SK-N-SH (cell line): Measurements from ENCODE around the gene MTFP1. TPM values are rescaled to one million over a fixed set of nuclear protein-coding genes. Genes with fewer than 3 reads are reported as not detected.

ENCODE experiments used
- CTCF ChIA-PET: fragments of 300-600, 350-600 bp; formaldehyde crosslinking; extraction: SDS; loops from one replicate; lab custom pipeline; 2021; lab: Yijun Ruan, JAX
- POLR2A ChIA-PET: fragments of 350-600 bp; sonication (Branson Sonifier 250); formaldehyde crosslinking; extraction: SDS; loops from one replicate; lab custom pipeline; 2020; ENCODE audit warnings: antibody characterized with exemption, inconsistent platforms; lab: Yijun Ruan, JAX
- DNase-seq: peaks from one replicate; pipeline ENCODE4 v3.0.0; 2012
- H2AFZ ChIP-seq: fragments of 200-600 bp; sonication (generic); 2 replicates; pipeline ENCODE4 v1.8.1; 2016; ENCODE audit warnings: antibody characterized with exemption, mild to moderate bottlenecking, low read depth
- H3F3A ChIP-seq: fragments of 200-600 bp; sonication (generic); replicated peaks from 2 replicates; pipeline ENCODE3; 2016; ENCODE audit warnings: antibody characterized with exemption, mild to moderate bottlenecking; ENCODE audit not compliant: insufficient read depth
- H3K27ac ChIP-seq, 2 experiments: fragments of 200-500 bp in 1 of 2; fragments of 200-600 bp in 1 of 2; sonication (Bioruptor generic) in 1 of 2; sonication (generic), shearing (Covaris generic) in 1 of 2; 2 replicates each; pipeline versions ENCODE4 v1.5.1 to v1.6.1; 2014 to 2016; ENCODE audit warnings: low read depth in 2 of 2, inconsistent platforms in 1 of 2, low read length in 1 of 2, mild to moderate bottlenecking in 1 of 2, mixed read lengths in 1 of 2
- H3K27me3 ChIP-seq: fragments of 200-600 bp; sonication (generic), shearing (Covaris generic); 2 replicates; pipeline ENCODE4 v1.6.1; 2016; ENCODE audit warnings: mixed run types; ENCODE audit not compliant: insufficient read depth
- H3K36me3 ChIP-seq, 2 experiments: fragments of 200-500 bp in 1 of 2; fragments of 200-600 bp in 1 of 2; sonication (Bioruptor generic) in 1 of 2; sonication (generic) in 1 of 2; replicated peaks in 1 of 2; 2 replicates each; pipeline versions ENCODE3 to v1.5.1; 2014 to 2016; ENCODE audit warnings: low read length in 1 of 2, mild to moderate bottlenecking in 1 of 2; ENCODE audit not compliant: insufficient read depth in 2 of 2, control insufficient read depth in 1 of 2
- H3K4me1 ChIP-seq, 2 experiments: fragments of 200-500 bp in 1 of 2; fragments of 200-600 bp in 1 of 2; sonication (Bioruptor generic) in 1 of 2; sonication (generic), shearing (Covaris generic) in 1 of 2; 2 replicates each; pipeline versions ENCODE4 v1.5.1 to v1.6.1; 2014 to 2016; ENCODE audit warnings: low read depth in 1 of 2, low read length in 1 of 2, mixed run types in 1 of 2; ENCODE audit not compliant: insufficient read depth in 2 of 2, control insufficient read depth in 1 of 2
- H3K4me2 ChIP-seq: fragments of 200-600 bp; sonication (generic), shearing (Covaris generic); 2 replicates; pipeline ENCODE4 v1.6.1; 2017; ENCODE audit warnings: mixed run types
- H3K4me3 ChIP-seq, 2 experiments: fragments of 200-500 bp in 1 of 2; fragments of 200-600 bp in 1 of 2; sonication (Bioruptor generic) in 1 of 2; sonication (generic), shearing (Covaris generic) in 1 of 2; 2 replicates each; pipeline versions ENCODE4 v1.5.1 to v1.8.1; 2014 to 2016; ENCODE audit warnings: low read depth in 2 of 2, inconsistent platforms in 1 of 2, low read length in 1 of 2, mild to moderate bottlenecking in 1 of 2, mixed read lengths in 1 of 2, moderate library complexity in 1 of 2
- H3K79me2 ChIP-seq: fragments of 200-600 bp; sonication (generic); 2 replicates; pipeline ENCODE4 v1.8.1; 2017; ENCODE audit warnings: mild to moderate bottlenecking; ENCODE audit not compliant: insufficient read depth
- H3K9ac ChIP-seq: fragments of 200-600 bp; sonication (generic); 2 replicates; pipeline ENCODE4 v1.6.1; 2017; ENCODE audit warnings: mixed run types
- H3K9me2 ChIP-seq: fragments of 200-600 bp; sonication (generic); 2 replicates; pipeline ENCODE4 v1.6.1; 2017; ENCODE audit warnings: mixed run types
- H3K9me3 ChIP-seq: fragments of 200-600 bp; sonication (generic); 2 replicates; pipeline ENCODE4 v1.6.1; 2017; ENCODE audit warnings: mixed run types, mild to moderate bottlenecking, moderate library complexity
- H4K20me1 ChIP-seq: fragments of 200-600 bp; sonication (generic); 2 replicates; pipeline ENCODE4 v1.6.1; 2017; ENCODE audit warnings: mild to moderate bottlenecking, mixed run types; ENCODE audit not compliant: insufficient read depth
- CHD2 ChIP-seq: fragments of 150-350 bp; IDR thresholded peaks from 2 replicates; pipeline ENCODE4 v1.6.1; 2018; ENCODE audit warnings: low read length; ENCODE audit not compliant: partially characterized antibody
- CTCF ChIP-seq: fragments of 200-600 bp; sonication (generic); IDR thresholded peaks from 2 replicates; pipeline ENCODE4 v1.6.1; 2017; ENCODE audit warnings: antibody characterized with exemption, mild to moderate bottlenecking, moderate library complexity
- EP300 ChIP-seq, 2 experiments: IDR thresholded peaks; 2 replicates each; pipeline versions ENCODE4 v1.4.0 to v1.6.1; 2012; ENCODE audit warnings: borderline replicate concordance in 1 of 2, low read depth in 1 of 2, low read length in 1 of 2
- FOXJ3 ChIP-seq: sonication (generic); formaldehyde crosslinking; IDR thresholded peaks from 2 replicates; pipeline ENCODE4 v1.5.1; 2020; ENCODE audit warnings: mild to moderate bottlenecking, missing genetic modification reagents
- IRF3 ChIP-seq: fragments of 150-350 bp; IDR thresholded peaks from 2 replicates; pipeline ENCODE4 v1.6.1; 2016; ENCODE audit warnings: mild to moderate bottlenecking, low read depth, low read length
- JUND ChIP-seq: IDR thresholded peaks from 2 replicates; pipeline ENCODE4 v1.4.0; 2012
- MAX ChIP-seq: IDR thresholded peaks from 2 replicates; pipeline ENCODE4 v1.4.0; 2012; ENCODE audit warnings: low read depth
- MEF2A ChIP-seq: IDR thresholded peaks from 2 replicates; pipeline ENCODE4 v1.4.0; 2012; ENCODE audit warnings: low read depth, borderline replicate concordance
- MXI1 ChIP-seq: IDR thresholded peaks from 2 replicates; pipeline ENCODE4 v1.6.1; 2012; ENCODE audit warnings: mild to moderate bottlenecking, low read depth, low read length, improper control_type of control experiment
- NFIC ChIP-seq: IDR thresholded peaks from 2 replicates; pipeline ENCODE4 v1.4.0; 2012; ENCODE audit warnings: borderline replicate concordance
- PBX3 ChIP-seq: IDR thresholded peaks from 2 replicates; pipeline ENCODE4; 2012
- POLR2AphosphoS5 ChIP-seq: IDR thresholded peaks from 2 replicates; pipeline ENCODE4 v1.6.1; 2012; ENCODE audit warnings: low read depth, low read length
- RAD21 ChIP-seq: IDR thresholded peaks from 2 replicates; pipeline ENCODE4 v1.6.1; 2012; ENCODE audit warnings: mild to moderate bottlenecking, low read length
- RCOR1 ChIP-seq: fragments of 150-350 bp; IDR thresholded peaks from 2 replicates; pipeline ENCODE4 v1.6.1; 2017; ENCODE audit warnings: antibody characterized with exemption, low read length
- REST ChIP-seq: IDR thresholded peaks from 2 replicates; pipeline ENCODE4 v1.6.1; 2012; ENCODE audit warnings: mild to moderate bottlenecking, low read depth, low read length, moderate library complexity
- RFX5 ChIP-seq: IDR thresholded peaks from 2 replicates; pipeline ENCODE4 v1.6.1; 2012; ENCODE audit warnings: mild to moderate bottlenecking, improper control_type of control experiment, low read length
- RXRA ChIP-seq: IDR thresholded peaks from 2 replicates; pipeline ENCODE4 v1.4.0; 2012; ENCODE audit warnings: low read depth, mild to moderate bottlenecking, borderline replicate concordance
- TAF1 ChIP-seq: IDR thresholded peaks from 2 replicates; pipeline ENCODE4 v1.6.1; 2012; ENCODE audit warnings: low read depth, mild to moderate bottlenecking, low read length, moderate library complexity, borderline replicate concordance
- TCF12 ChIP-seq: IDR thresholded peaks from 2 replicates; pipeline ENCODE4 v1.4.0; 2012
- TEAD4 ChIP-seq: IDR thresholded peaks from 2 replicates; pipeline ENCODE4 v1.4.0; 2012; ENCODE audit warnings: mild to moderate bottlenecking, borderline replicate concordance; ENCODE audit not compliant: insufficient read depth
- WGBS: methylation state at CpG from one replicate; pipeline ENCODE4 v1.1.6; 2017; ENCODE audit warnings: low lambda C conversion rate; 5-methylcytosine and 5-hydroxymethylcytosine counted together
- polyA plus RNA-seq, 3 experiments: library from polyadenylated mRNA; depleted of rRNA; stranded (reverse); fragments of >200 nt; gene quantifications; 2 replicates each; pipeline ENCODE4 v1.2.3, GENCODE V29; 2012

Gene MTFP1
- polyA plus RNA-seq, 1 of the 3 experiments (the other 2 are of a cell fraction) = 18.9 TPM

- Histone ChIP-seq H2AFZ (no peak overlapping the region), H3K36me3 (no peaks in the 10 kb centered on the region), H3K9me3 (no peaks in the 10 kb centered on the region), H3K4me1 (no peaks in the 10 kb centered on the region; a peak in 2 of 4 replicates), H3K4me3 (no peak overlapping the region), H3K79me2 (no peaks in the 10 kb centered on the region), H3F3A (no peaks in the 10 kb centered on the region), H3K9ac (no peak overlapping the region), H4K20me1 (no peaks in the 10 kb centered on the region), H3K9me2 (no peaks in the 10 kb centered on the region), H3K27me3 (no peaks in the 10 kb centered on the region), H3K27ac (no peak overlapping the region), H3K4me2 (no peak overlapping the region)
- no peak for DNase-seq
- ChIA-PET POLR2A (no interaction called here), CTCF (interaction anchor here (0.9 to 1.5 kb wide), 3 partner anchors 10 to 12 kb away, joined by 3 to 4 read pairs (median 3); partner anchors contain the start of gene MTFP1)
- 80% methylated on average over 1 of the region's 2 CpGs for WGBS
- no peak for TF ChIP-seq POLR2AphosphoS5
- TF ChIP-seq RFX5 = no peak
- no peak for TF ChIP-seq CHD2
- no peak for TF ChIP-seq FOXJ3 (CRISPR knock-in tag)
- TF ChIP-seq RCOR1 = no peak
- TF ChIP-seq MAX = no peak
- no peak for TF ChIP-seq IRF3
- no peak for TF ChIP-seq CTCF
- no peak for TF ChIP-seq MEF2A
- no peak for TF ChIP-seq PBX3
- no peak for TF ChIP-seq MXI1
- no peak for TF ChIP-seq RXRA
- no peak for TF ChIP-seq RAD21
- no peak for TF ChIP-seq JUND
- TF ChIP-seq TAF1 = no peak
- no peak for TF ChIP-seq NFIC
- TF ChIP-seq REST = no peak
- TF ChIP-seq EP300 (IDR thresholded peaks at IDR 0.05; ENCODE audit: borderline replicate concordance in 1 of 2, low read depth in 1 of 2, low read length in 1 of 2) = no peak
- no peak for TF ChIP-seq TCF12
- no peak for TF ChIP-seq TEAD4
Measured at GRCh38 chr22:30436196-30436595, 10.6 kb downstream of the MTFP1 start.
